Right lobe of liver (tissue), 4 donors: ENCODE results near the gene SIKE1.
"Not testable (repeated sequence)": the region's sequence is repeated elsewhere in the genome, so short reads cannot be mapped to it uniquely, and the experiment has no call there.

ENCODE experiments used
- CTCF ChIP-seq, 4 donors: fragments of 200-600 bp in 3 of 4; fragments of 450-650 bp in 1 of 4; IDR thresholded peaks; one replicate each; pipeline versions ENCODE4 v1.5.1 to v1.8.0; 2016 to 2022; ENCODE audit warnings: antibody characterized with exemption in 4 of 4, mild to moderate bottlenecking in 2 of 4
- POLR2A ChIP-seq: fragments of 450-650 bp; IDR thresholded peaks from one replicate; pipeline ENCODE4 v1.6.1; 2017; ENCODE audit warnings: antibody characterized with exemption, mild to moderate bottlenecking
- donor health status: DM: no; HTN: no; CAD: no.
- donor health status: DM: no; HTN: no; CAD: no.
- donor health status: DM: no; HTN: yes; CAD: no.

- TF ChIP-seq CTCF (IDR thresholded peaks at IDR 0.05); POLR2A: not testable (repeated sequence)
These were observed 10.1 kb upstream of the SIKE1 start for GRCh38 chr1:114790581-114790980.
